K562 (cell line): ENCODE measurements around the gene CBFA2T2. TPM values are rescaled to one million over a fixed set of nuclear protein-coding genes. Genes with fewer than 3 reads are reported as not detected.

ENCODE experiments used
- ATAC-seq: fragments of 200-7000 bp; cut with Tn5 transposase; 3 replicates; pipeline ENCODE4 v1.9.1; 2020; ENCODE audit warnings: moderate library complexity
- BruUV-seq: library from RNA; stranded (reverse); fragments of 400-500 nt; replicated peaks from 2 replicates; lab custom pipeline; 2021; lab: Mats Ljungman, UMichigan
- CTCF ChIA-PET: fragments of 300-600 bp; formaldehyde crosslinking; extraction: SDS; loops from one replicate; lab custom pipeline; 2021; ENCODE audit warnings: low intra/inter-chr PET ratio; lab: Yijun Ruan, JAX
- POLR2A ChIA-PET: fragments of 300-600, 350-650 bp; sonication (Branson Sonifier 250); formaldehyde crosslinking; extraction: SDS; loops from one replicate; lab custom pipeline; 2021; ENCODE audit warnings: antibody characterized with exemption, inconsistent platforms; lab: Yijun Ruan, JAX
- DNase-seq, 4 experiments: peaks; one replicate each; pipeline versions ENCODE4 v3.0.0 to v3.0.0-alpha.2; 2011 to 2018; ENCODE audit warnings: low spot score in 3 of 4, mixed read lengths in 3 of 4; ENCODE audit errors: extremely low read depth in 1 of 4
- FAIRE-seq: peaks from 2 replicates; lab custom pipeline; 2011; peaks lifted over from hg19 to GRCh38; lab: Jason Lieb, UNC
- H2AFZ ChIP-seq: 2 replicates; pipeline ENCODE4 v1.6.0; 2011; ENCODE audit warnings: low read depth, low read length, control low read depth, inconsistent platforms
- H3K27ac ChIP-seq: fragments of 200-600 bp; 3 replicates; pipeline ENCODE4 v1.8.0; 2011; ENCODE audit warnings: low read depth, mild to moderate bottlenecking, control low read depth, inconsistent platforms, low read length, moderate library complexity, mixed read lengths; ENCODE audit errors: extremely low read depth
- H3K27me3 ChIP-seq, 2 experiments: fragments of 300-600 bp in 1 of 2; 2 replicates in 1 of 2; 3 replicates in 1 of 2; pipeline versions ENCODE4 v1.6.0 to v1.8.0; 2011; ENCODE audit warnings: inconsistent platforms in 2 of 2, low read length in 2 of 2, mild to moderate bottlenecking in 1 of 2, mixed read lengths in 1 of 2, moderate library complexity in 1 of 2; ENCODE audit not compliant: control insufficient read depth in 2 of 2, insufficient read depth in 2 of 2
- H3K36me3 ChIP-seq: fragments of 300-600 bp; 3 replicates; pipeline ENCODE4 v1.8.0; 2011; ENCODE audit warnings: mild to moderate bottlenecking, low read length, inconsistent platforms; ENCODE audit not compliant: control insufficient read depth, insufficient read depth
- H3K4me1 ChIP-seq, 2 experiments: fragments of 200-600 bp in 1 of 2; replicated peaks in 1 of 2; 2 replicates in 1 of 2; 3 replicates in 1 of 2; pipeline versions ENCODE4 v1.5.1 to v1.8.0; 2011; ENCODE audit warnings: inconsistent platforms in 2 of 2, low read length in 2 of 2, mild to moderate bottlenecking in 1 of 2, mixed read lengths in 1 of 2, moderate library complexity in 1 of 2; ENCODE audit not compliant: control insufficient read depth in 2 of 2, insufficient read depth in 2 of 2
- H3K4me2 ChIP-seq: 2 replicates; pipeline ENCODE4 v1.6.1; 2011; ENCODE audit warnings: low read length, control low read depth, inconsistent platforms, mixed read lengths; ENCODE audit not compliant: insufficient read depth
- H3K4me3 ChIP-seq: fragments of 200-600 bp; sonication (generic), shearing (Covaris generic); 2 replicates; pipeline ENCODE4 v1.5.1; 2016; ENCODE audit warnings: control low read depth, inconsistent platforms
- H3K79me2 ChIP-seq: fragments of 200-600 bp; 3 replicates; pipeline ENCODE4 v1.8.0; 2011; ENCODE audit warnings: low read length, inconsistent platforms; ENCODE audit not compliant: control insufficient read depth, insufficient read depth
- H3K9ac ChIP-seq, 2 experiments: 2 replicates each; pipeline versions ENCODE4 v1.6.0 to v1.6.1; 2011; ENCODE audit warnings: low read depth in 2 of 2, low read length in 2 of 2, control low read depth in 1 of 2, inconsistent platforms in 1 of 2, mild to moderate bottlenecking in 1 of 2, mixed read lengths in 1 of 2; ENCODE audit not compliant: insufficient read depth in 1 of 2
- H3K9me1 ChIP-seq: one replicate; pipeline ENCODE4 v1.6.0; 2011; ENCODE audit warnings: inconsistent platforms, mild to moderate bottlenecking, low read length, moderate library complexity; ENCODE audit not compliant: control insufficient read depth, insufficient read depth
- H3K9me3 ChIP-seq: replicated peaks from 2 replicates; pipeline ENCODE4 v1.5.1; 2011; ENCODE audit warnings: low read depth, low read length, inconsistent platforms; ENCODE audit not compliant: control insufficient read depth, insufficient read depth
- H4K20me1 ChIP-seq: replicated peaks from 2 replicates; pipeline ENCODE4 v1.6.1; 2011; ENCODE audit warnings: low read length, inconsistent platforms, mixed read lengths; ENCODE audit not compliant: control insufficient read depth, insufficient read depth
- ASH1L ChIP-seq: fragments of 450-650 bp; IDR thresholded peaks from 2 replicates; pipeline ENCODE4 v1.6.1; 2018; ENCODE audit warnings: borderline replicate concordance, mild to moderate bottlenecking, low read depth; ENCODE audit not compliant: partially characterized antibody
- CREB5 ChIP-seq: fragments of 250-450 bp; sonication (Bioruptor Pico); IDR thresholded peaks from 2 replicates; pipeline ENCODE4 v1.5.0; 2020; ENCODE audit warnings: mild to moderate bottlenecking
- GATAD2B ChIP-seq: fragments of 450-650 bp; IDR thresholded peaks from 2 replicates; pipeline ENCODE4 v1.6.1; 2017; ENCODE audit warnings: mild to moderate bottlenecking, borderline replicate concordance
- HNRNPL ChIP-seq: fragments of 200-400 bp; formaldehyde crosslinking; IDR thresholded peaks from 2 replicates; pipeline ENCODE4 v1.6.1; 2017; ENCODE audit warnings: low read depth, mild to moderate bottlenecking, low read length
- HSF4 ChIP-seq: fragments of 250-450 bp; sonication (Bioruptor Pico); IDR thresholded peaks from 2 replicates; pipeline ENCODE4 v2.1.2; 2022; ENCODE audit warnings: mild to moderate bottlenecking, moderate library complexity, borderline replicate concordance
- MXI1 ChIP-seq: IDR thresholded peaks from 2 replicates; pipeline ENCODE4 v1.6.1; 2011; ENCODE audit warnings: low read depth, mild to moderate bottlenecking, improper control_type of control experiment, low read length
- MYBL2 ChIP-seq, 2 experiments: fragments of 450-650 bp in 1 of 2; sonication (generic) in 1 of 2; formaldehyde crosslinking in 1 of 2; IDR thresholded peaks; 2 replicates each; pipeline versions ENCODE4 v1.6.1 to v1.8.1; 2017 to 2022; ENCODE audit warnings: borderline replicate concordance in 1 of 2, inconsistent platforms in 1 of 2, low read depth in 1 of 2, mild to moderate bottlenecking in 1 of 2, missing genetic modification reagents in 1 of 2, moderate library complexity in 1 of 2
- NFIX ChIP-seq: fragments of 250-450 bp; sonication (Bioruptor Pico); IDR thresholded peaks from 2 replicates; pipeline ENCODE4 v1.4.0; 2020; ENCODE audit warnings: low read depth, mild to moderate bottlenecking, moderate library complexity
- RB1 ChIP-seq: fragments of 450-650 bp; IDR thresholded peaks from 2 replicates; pipeline ENCODE4 v1.6.1; 2017; ENCODE audit warnings: low read depth, mild to moderate bottlenecking
- TSC22D4 ChIP-seq: fragments of 450-650 bp; IDR thresholded peaks from 2 replicates; pipeline ENCODE4 v1.6.1; 2016; ENCODE audit warnings: missing genetic modification characterization, missing biosample characterization, control low read depth
- ZNF165 ChIP-seq: fragments of 250-450 bp; sonication (Bioruptor Pico); IDR thresholded peaks from 2 replicates; pipeline ENCODE4 v1.4.0; 2020; ENCODE audit warnings: borderline replicate concordance
- WGBS: fragments of 100-300 bp; shearing (Covaris generic); methylation state at CpG from one replicate; pipeline ENCODE4 v1.1.6; 2016; ENCODE audit warnings: low coverage, mixed read lengths; ENCODE audit not compliant: insufficient coverage; ENCODE audit errors: missing lambda C conversion rate; 5-methylcytosine and 5-hydroxymethylcytosine counted together
- in situ Hi-C: fragments of 300-500 bp; cut with MboI; formaldehyde crosslinking; loops from 4 replicates; pipeline ENCODE4 v1.15.0; 2018; ENCODE audit warnings: inconsistent platforms, mixed read lengths
- intact Hi-C: fragments of 100-400 bp; cut with micrococcal nuclease; formaldehyde crosslinking; loops from 2 replicates; pipeline ENCODE4 v1.14.2; 2022
- polyA plus RNA-seq, 8 experiments: library from polyadenylated mRNA; depleted of rRNA in 4 of 8; stranded (reverse) in 5 of 8; unstranded in 3 of 8; fragments of >200 nt; fragmentation: Nextera tagmentation in 2 of 8; fragmentation: Illumina TruSeq in 1 of 8; extraction: Ambion mirVana in 2 of 8; extraction: Trizol in 1 of 8; gene quantifications; 2 replicates each; pipeline versions ENCODE4 v1.2.1 to v1.2.3, GENCODE V29; 2011 to 2014; ENCODE audit warnings: inconsistent platforms in 1 of 8, missing spikeins in 1 of 8
- total RNA-seq, 7 experiments: library from RNA; depleted of rRNA in 6 of 7; stranded (reverse); fragments of >200 nt in 6 of 7; fragmentation: Illumina TruSeq in 2 of 7; extraction: Trizol in 2 of 7; gene quantifications; 2 replicates each; pipeline versions ENCODE4 v1.2.1 to v1.2.3, GENCODE V29; 2011 to 2021; ENCODE audit warnings: low replicate concordance in 1 of 7
- TF ChIP-seq, protein P1 (sequence below): fragments of 200-800 bp; sonication (Bioruptor generic); IDR thresholded peaks from 2 replicates; pipeline ENCODE4 v1.6.1; 2017; ENCODE audit warnings: missing genetic modification characterization, missing compliant biosample characterization
- TF ChIP-seq, protein P2 (sequence below): fragments of 250-450 bp; sonication (Bioruptor Pico); IDR thresholded peaks from 2 replicates; pipeline ENCODE4 v1.5.0; 2021

The CBFA2T2 gene
- total and polyA plus RNA-seq, 9 of the 15 experiments (the other 6 are each of a cell fraction or from before 2014, with no cell fraction given), result 0.27 to 9.6 (median 5.8) TPM

GRCh38 chr20:33475381-33476152 lies 14.3 kb upstream of the CBFA2T2 start (continued):
- TF ChIP-seq, protein P1, sequence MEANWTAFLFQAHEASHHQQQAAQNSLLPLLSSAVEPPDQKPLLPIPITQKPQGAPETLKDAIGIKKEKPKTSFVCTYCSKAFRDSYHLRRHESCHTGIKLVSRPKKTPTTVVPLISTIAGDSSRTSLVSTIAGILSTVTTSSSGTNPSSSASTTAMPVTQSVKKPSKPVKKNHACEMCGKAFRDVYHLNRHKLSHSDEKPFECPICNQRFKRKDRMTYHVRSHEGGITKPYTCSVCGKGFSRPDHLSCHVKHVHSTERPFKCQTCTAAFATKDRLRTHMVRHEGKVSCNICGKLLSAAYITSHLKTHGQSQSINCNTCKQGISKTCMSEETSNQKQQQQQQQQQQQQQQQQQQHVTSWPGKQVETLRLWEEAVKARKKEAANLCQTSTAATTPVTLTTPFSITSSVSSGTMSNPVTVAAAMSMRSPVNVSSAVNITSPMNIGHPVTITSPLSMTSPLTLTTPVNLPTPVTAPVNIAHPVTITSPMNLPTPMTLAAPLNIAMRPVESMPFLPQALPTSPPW, result peak; percentile 34; the same call in 1 of the 2 replicates

DNA sequence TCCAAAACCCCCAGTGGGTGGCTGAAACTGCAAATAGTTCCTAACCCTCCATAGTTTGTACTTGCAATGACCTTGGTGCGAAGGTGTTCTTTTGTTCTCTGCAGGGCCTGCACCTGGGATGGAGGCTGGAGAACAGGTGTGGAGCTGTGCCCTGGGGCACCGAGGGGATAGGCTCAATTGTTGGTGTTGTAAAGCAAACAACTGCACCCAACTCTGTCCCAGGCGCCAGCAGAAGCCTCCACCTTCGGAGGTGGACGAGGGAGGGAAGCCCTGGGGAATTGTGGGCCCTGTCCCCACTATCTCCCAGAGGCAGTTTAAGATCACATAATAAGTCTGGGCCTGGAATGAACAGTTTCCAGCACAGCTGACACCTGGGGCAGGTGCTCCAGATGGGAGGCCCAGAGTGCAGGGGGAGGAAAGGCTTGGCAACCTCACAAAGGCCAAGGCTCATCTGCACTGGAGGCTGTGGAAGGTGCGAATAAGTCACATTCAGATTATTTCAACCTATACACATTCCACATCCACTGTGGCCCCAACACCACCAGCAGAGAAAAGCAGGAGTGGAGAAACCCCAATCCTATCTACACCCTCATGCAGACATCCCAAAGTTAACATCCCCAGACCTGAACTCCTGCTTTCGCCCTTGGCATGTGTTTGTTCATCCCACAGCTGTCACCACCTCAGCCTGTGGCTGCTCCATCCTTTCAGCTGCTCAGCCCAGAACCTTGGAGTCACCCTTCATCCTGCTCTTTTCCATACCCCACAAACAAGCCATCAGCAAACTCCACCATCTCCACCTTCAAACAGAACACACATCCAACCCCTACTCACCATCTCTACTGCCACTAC lies 12.3 kb upstream of the CBFA2T2 start:
- WGBS, result 70% methylated on average over 7 of the region's 7 CpGs
- Histone ChIP-seq H3K4me3 (no peak overlapping the region), H4K20me1 (0 out of 2 replicates have a peak, but pooled peaks cover 7% of the 10 kb centered on the region), H3K9me1 (no peaks in the 10 kb centered on the region), H3K9me3 (no peaks in the 10 kb centered on the region), H3K79me2 (no peaks in the 10 kb centered on the region), H3K4me1 (peaks cover 2 to 14% of the 10 kb centered on the region in 2 experiments), H3K27ac (no peak overlapping the region), H3K27me3 (peaks cover 5 to 16% of the 10 kb centered on the region in 2 experiments; a peak in 4 of 5 replicates), H2AFZ (no peak overlapping the region), H3K36me3 (no peaks in the 10 kb centered on the region), H3K4me2 (no peak overlapping the region), H3K9ac (no peak overlapping the region)
- in situ Hi-C loops, result no loop called here
- intact Hi-C loops, result no loop called here
- ATAC-seq (no peak), FAIRE-seq (no peak), DNase-seq (no peak)
- BruUV-seq, result no TSS peak
- ChIA-PET CTCF (no interaction called here), POLR2A (interaction anchor here (0.6 to 2.2 kb wide), 2 partner anchors 11 to 21 kb away, joined by 3 to 6 read pairs; partner anchors contain the start of gene CBFA2T2)
- TF ChIP-seq GATAD2B (no peak), MXI1 (no peak), NFIX (CRISPR knock-in tag) (no peak), ZNF165 (CRISPR knock-in tag) (no peak), RB1 (no peak), TSC22D4 (no peak), CREB5 (no peak), HNRNPL (no peak), HSF4 (CRISPR knock-in tag) (no peak), MYBL2 (IDR thresholded peaks at IDR 0.05; ENCODE audit: low read depth) (no peak), MYBL2 (CRISPR knock-in tag; IDR thresholded peaks at IDR 0.05; ENCODE audit: borderline replicate concordance) (no peak), ASH1L (no peak)
- TF ChIP-seq, protein P2, sequence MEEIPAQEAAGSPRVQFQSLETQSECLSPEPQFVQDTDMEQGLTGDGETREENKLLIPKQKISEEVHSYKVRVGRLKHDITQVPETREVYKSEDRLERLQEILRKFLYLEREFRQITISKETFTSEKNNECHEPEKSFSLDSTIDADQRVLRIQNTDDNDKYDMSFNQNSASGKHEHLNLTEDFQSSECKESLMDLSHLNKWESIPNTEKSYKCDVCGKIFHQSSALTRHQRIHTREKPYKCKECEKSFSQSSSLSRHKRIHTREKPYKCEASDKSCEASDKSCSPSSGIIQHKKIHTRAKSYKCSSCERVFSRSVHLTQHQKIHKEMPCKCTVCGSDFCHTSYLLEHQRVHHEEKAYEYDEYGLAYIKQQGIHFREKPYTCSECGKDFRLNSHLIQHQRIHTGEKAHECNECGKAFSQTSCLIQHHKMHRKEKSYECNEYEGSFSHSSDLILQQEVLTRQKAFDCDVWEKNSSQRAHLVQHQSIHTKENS (CRISPR knock-in tag), result no peak
